ENCODE results near the gene IL17D.

IL17D gene

GRCh38 chr13:20716951-20717350 lies 13.5 kb downstream of the IL17D start:
- TF ChIP-seq CTCF (IDR thresholded peaks at IDR 0.05; ENCODE audit: low read depth, low read length, missing control alignments) = no peak
- no peak overlapping the region for H3K4me3 ChIP-seq (ENCODE audit: low read depth, low read length)
- no peak for DNase-seq (ENCODE audit: low read depth)

- no peak for DNase-seq (ENCODE audit: low read depth)
- TF ChIP-seq CTCF (IDR thresholded peaks at IDR 0.05; ENCODE audit: low read depth, low read length, missing control alignments) = no peak
- H3K4me3 ChIP-seq (ENCODE audit: low read depth, low read length) = no peak overlapping the region
Observed at GRCh38 chr13:20717581-20718542, 14.4 kb downstream of the IL17D start.

- no peak for TF ChIP-seq CTCF (IDR thresholded peaks at IDR 0.05; ENCODE audit: low read depth, low read length, missing control alignments)
- H3K4me3 ChIP-seq (ENCODE audit: low read depth, low read length) = no peak overlapping the region
- no peak for DNase-seq (ENCODE audit: low read depth)
Observed at GRCh38 chr13:20718958-20719566, 15.6 kb downstream of the IL17D start.

GRCh38 chr13:20719783-20720182 lies 16.3 kb downstream of the IL17D start:
- no peak for TF ChIP-seq CTCF (IDR thresholded peaks at IDR 0.05; ENCODE audit: low read depth, low read length, missing control alignments)
- no peak overlapping the region for H3K4me3 ChIP-seq (ENCODE audit: low read depth, low read length)
- no peak for DNase-seq (ENCODE audit: low read depth)

GRCh38 chr13:20720499-20720898 lies 17.0 kb downstream of the IL17D start:
- TF ChIP-seq CTCF (IDR thresholded peaks at IDR 0.05; ENCODE audit: low read depth, low read length, missing control alignments) = no peak
- no peak for DNase-seq (ENCODE audit: low read depth)
- H3K4me3 ChIP-seq (ENCODE audit: low read depth, low read length) = no peak overlapping the region

- H3K4me3 ChIP-seq (ENCODE audit: low read depth, low read length) = no peak overlapping the region
- no peak for DNase-seq (ENCODE audit: low read depth)
- TF ChIP-seq CTCF (IDR thresholded peaks at IDR 0.05; ENCODE audit: low read depth, low read length, missing control alignments) = no peak
Observed at GRCh38 chr13:20721058-20721453, 17.6 kb downstream of the IL17D start.
